GM19438 (cell line): ENCODE results near the gene MND1.

Experiments
- ATAC-seq: cut with Tn5 transposase; IDR thresholded peaks from one replicate; pipeline ENCODE4 v1.9.1; 2021; ENCODE audit warnings: low read depth; ENCODE audit not compliant: unreplicated experiment

MND1 gene

GRCh38 chr4:153346031-153346430 is 1.5 kb downstream of the MND1 start:
- ATAC-seq, result no peak

GRCh38 chr4:153346563-153346962 is 2.1 kb downstream of the MND1 start:
- ATAC-seq, result no peak

- no peak for ATAC-seq
These were observed 2.6 kb downstream of the MND1 start for GRCh38 chr4:153347117-153347516.

- no peak for ATAC-seq
These were observed 3.5 kb downstream of the MND1 start for GRCh38 chr4:153348006-153348405.

GRCh38 chr4:153349206-153349805 is 4.8 kb downstream of the MND1 start:
- ATAC-seq, result no peak

- ATAC-seq, result no peak
These were observed 17.7 kb downstream of the MND1 start for GRCh38 chr4:153362184-153362583.

- ATAC-seq, result no peak
These were observed 19.6 kb downstream of the MND1 start for GRCh38 chr4:153364061-153364460.

GRCh38 chr4:153365003-153365402 is 20.5 kb downstream of the MND1 start:
- ATAC-seq, result no peak

GRCh38 chr4:153366486-153366885 is 22.0 kb downstream of the MND1 start:
- no peak for ATAC-seq

GRCh38 chr4:153367092-153367491 is 22.6 kb downstream of the MND1 start:
- ATAC-seq, result no peak

GRCh38 chr4:153369021-153369420 is 24.5 kb downstream of the MND1 start:
- no peak for ATAC-seq

- ATAC-seq, result no peak
These were observed 27.3 kb downstream of the MND1 start for GRCh38 chr4:153371701-153372234.

- ATAC-seq, result no peak
These were observed 28.6 kb downstream of the MND1 start for GRCh38 chr4:153372967-153373562.

GRCh38 chr4:153374442-153374841 is 30.0 kb downstream of the MND1 start:
- no peak for ATAC-seq

- no peak for ATAC-seq
These were observed 30.8 kb downstream of the MND1 start for GRCh38 chr4:153375303-153375702.

- ATAC-seq, result no peak
These were observed 38.6 kb downstream of the MND1 start for GRCh38 chr4:153383131-153383530.

- no peak for ATAC-seq
These were observed 39.7 kb downstream of the MND1 start for GRCh38 chr4:153384160-153384559.

- ATAC-seq, result no peak
These were observed 41.3 kb downstream of the MND1 start for GRCh38 chr4:153385784-153386183.

- no peak for ATAC-seq
These were observed 43.5 kb downstream of the MND1 start for GRCh38 chr4:153387981-153388380.

- ATAC-seq, result no peak
These were observed 48.9 kb downstream of the MND1 start for GRCh38 chr4:153393397-153393796.

- no peak for ATAC-seq
These were observed 50.5 kb downstream of the MND1 start for GRCh38 chr4:153394945-153395344.

GRCh38 chr4:153398713-153399112 is 54.2 kb downstream of the MND1 start:
- no peak for ATAC-seq
